GM18505 (cell line): Measurements from ENCODE around the gene SLX9.

ENCODE experiments used
- ATAC-seq: cut with Tn5 transposase; IDR thresholded peaks from one replicate; pipeline ENCODE4 v1.9.1; 2021; ENCODE audit not compliant: unreplicated experiment
- POLR2A ChIP-seq: IDR thresholded peaks from 4 replicates; pipeline ENCODE4 v1.6.1; 2011; ENCODE audit warnings: borderline replicate concordance; ENCODE audit not compliant: insufficient read depth, insufficient read length; ENCODE audit errors: extremely low read depth

SLX9 gene

GRCh38 chr21:44985441-44986401 is 45.9 kb downstream of the SLX9 start:
- no peak for TF ChIP-seq POLR2A
- no peak for ATAC-seq

- ATAC-seq, result no peak
- TF ChIP-seq POLR2A, result no peak
Observed at GRCh38 chr21:44986471-44987291, 46.9 kb downstream of the SLX9 start.

- no peak for TF ChIP-seq POLR2A
- no peak for ATAC-seq
Observed at GRCh38 chr21:44987301-44987885, 47.6 kb downstream of the SLX9 start.

GRCh38 chr21:44987886-44988606 is 48.2 kb downstream of the SLX9 start:
- no peak for ATAC-seq

GRCh38 chr21:44988607-44989536 is 49.0 kb downstream of the SLX9 start:
- TF ChIP-seq POLR2A, result no peak
- no peak for ATAC-seq

More at GRCh38 chr21:44987886-44988606, 48.2 kb downstream of the SLX9 start:
- no peak for TF ChIP-seq POLR2A

GRCh38 chr21:44989537-44989886 is 49.7 kb downstream of the SLX9 start:
- TF ChIP-seq POLR2A, result no peak
- no peak for ATAC-seq

- no peak for TF ChIP-seq POLR2A
- ATAC-seq, result no peak
Observed at GRCh38 chr21:44989943-44990780, 50.3 kb downstream of the SLX9 start.

GRCh38 chr21:44990921-44991320 is 51.1 kb downstream of the SLX9 start:
- no peak for TF ChIP-seq POLR2A
- no peak for ATAC-seq

- no peak for TF ChIP-seq POLR2A
- no peak for ATAC-seq
Observed at GRCh38 chr21:44991538-44992483, 52.0 kb downstream of the SLX9 start.

- no peak for ATAC-seq
- no peak for TF ChIP-seq POLR2A
Observed at GRCh38 chr21:44992608-44993031, 52.8 kb downstream of the SLX9 start.
